GM23248 (cell line): ENCODE measurements around the gene WNK2. TPM values are rescaled to one million over a fixed set of nuclear protein-coding genes. Genes with fewer than 3 reads are reported as not detected.

Source experiments
- DNase-seq: peaks from one replicate; pipeline ENCODE4 v3.0.0-alpha.2; 2015
- H2AFZ ChIP-seq: fragments of 200-600 bp; sonication (generic); 2 replicates; pipeline ENCODE4 v1.6.1; 2016; ENCODE audit warnings: antibody characterized with exemption
- H3F3A ChIP-seq: fragments of 200-600 bp; sonication (generic); 2 replicates; pipeline ENCODE4 v1.6.1; 2016; ENCODE audit warnings: mild to moderate bottlenecking, antibody characterized with exemption, mixed run types; ENCODE audit not compliant: insufficient read depth
- H3K27ac ChIP-seq: fragments of 200-600 bp; sonication (generic); 2 replicates; pipeline ENCODE4 v1.5.1; 2016; ENCODE audit warnings: mild to moderate bottlenecking
- H3K27me3 ChIP-seq: fragments of 200-600 bp; sonication (generic); replicated peaks from 2 replicates; pipeline ENCODE4 v1.6.1; 2016; ENCODE audit warnings: mild to moderate bottlenecking; ENCODE audit not compliant: insufficient read depth
- H3K36me3 ChIP-seq: fragments of 200-600 bp; sonication (generic); 2 replicates; pipeline ENCODE4 v1.6.1; 2016; ENCODE audit warnings: low read depth, mild to moderate bottlenecking
- H3K4me1 ChIP-seq: fragments of 200-600 bp; sonication (generic); 2 replicates; pipeline ENCODE4 v1.6.1; 2016; ENCODE audit warnings: mild to moderate bottlenecking; ENCODE audit not compliant: insufficient read depth
- H3K4me2 ChIP-seq: fragments of 200-600 bp; sonication (generic); one replicate; pipeline ENCODE4 v1.6.1; 2016; ENCODE audit warnings: mild to moderate bottlenecking; ENCODE audit not compliant: unreplicated experiment
- H3K4me3 ChIP-seq: fragments of 200-600 bp; sonication (generic); 2 replicates; pipeline ENCODE4 v1.5.1; 2016; ENCODE audit warnings: mild to moderate bottlenecking
- H3K79me2 ChIP-seq: fragments of 200-600 bp; sonication (generic); 2 replicates; pipeline ENCODE4 v1.6.1; 2016; ENCODE audit warnings: mild to moderate bottlenecking; ENCODE audit not compliant: insufficient read depth
- H3K9ac ChIP-seq: fragments of 200-600 bp; sonication (generic); 2 replicates; pipeline ENCODE4 v1.6.1; 2016; ENCODE audit warnings: mild to moderate bottlenecking
- H3K9me2 ChIP-seq: fragments of 200-600 bp; sonication (generic); 2 replicates; pipeline ENCODE4 v1.6.1; 2016; ENCODE audit warnings: mixed run types, mild to moderate bottlenecking, moderate library complexity; ENCODE audit not compliant: insufficient read depth
- H3K9me3 ChIP-seq: fragments of 200-600 bp; sonication (generic); one replicate; pipeline ENCODE4 v1.6.1; 2017; ENCODE audit warnings: low read depth
- H4K20me1 ChIP-seq: fragments of 200-600 bp; sonication (generic); 2 replicates; pipeline ENCODE4 v1.6.0; 2016; ENCODE audit not compliant: insufficient read depth
- EZH2 ChIP-seq: fragments of 200-600 bp; sonication (generic); IDR thresholded peaks from 2 replicates; pipeline ENCODE4 v1.6.1; 2018; ENCODE audit warnings: antibody characterized with exemption, mild to moderate bottlenecking; ENCODE audit not compliant: insufficient read depth, poor library complexity, severe bottlenecking
- EZH2phosphoT487 ChIP-seq: fragments of 200-600 bp; sonication (generic); IDR thresholded peaks from 2 replicates; pipeline ENCODE4 v1.6.1; 2018; ENCODE audit warnings: antibody characterized with exemption, moderate library complexity, mild to moderate bottlenecking, low read depth; ENCODE audit not compliant: insufficient read depth
- WGBS, 2 experiments: methylation state at CpG; one replicate each; pipeline ENCODE4 v1.1.6; 2015 to 2017; ENCODE audit warnings: low lambda C conversion rate in 2 of 2, low coverage in 1 of 2; ENCODE audit errors: missing lambda C conversion rate in 2 of 2; 5-methylcytosine and 5-hydroxymethylcytosine counted together
- in situ Hi-C: fragments of 300-500 bp; cut with MboI; formaldehyde crosslinking; loops from 2 replicates; pipeline ENCODE4 v1.15.0; 2020
- polyA plus RNA-seq: library from polyadenylated mRNA; unstranded; fragments of >200 nt; fragmentation: Nextera tagmentation; extraction: Ambion mirVana; gene quantifications from 2 replicates; pipeline ENCODE4 v1.2.1, GENCODE V29; 2016
- total RNA-seq: library from RNA; depleted of rRNA; stranded (reverse); fragments of >200 nt; shearing (Covaris generic); gene quantifications from 2 replicates; pipeline ENCODE4 v1.2.3, GENCODE V29; 2014

Gene WNK2
- total and polyA plus RNA-seq, 2 experiments from 2014 or later = not detected

- no peak for TF ChIP-seq EZH2
- TF ChIP-seq EZH2phosphoT487 = no peak
- Histone ChIP-seq H3K9me3 (no peaks in the 10 kb centered on the region), H3K79me2 (no peaks in the 10 kb centered on the region), H3K27ac (no peak overlapping the region), H3F3A (peaks cover 1% of the 10 kb centered on the region; the same call in 1 of the 2 replicates), H2AFZ (no peak overlapping the region), H3K4me1 (no peaks in the 10 kb centered on the region), H3K36me3 (no peaks in the 10 kb centered on the region), H3K4me2 (no peak overlapping the region), H3K9ac (no peak overlapping the region), H3K27me3 (no peaks in the 10 kb centered on the region), H3K4me3 (no peak overlapping the region), H3K9me2 (no peaks in the 10 kb centered on the region), H4K20me1 (no peaks in the 10 kb centered on the region)
- 72 to 76% methylated on average over 14 of the region's 14 CpGs for WGBS, 2 experiments
- in situ Hi-C loops = loop anchor here (25.0 kb wide), 1 partner anchor 408 kb away; no protein-coding TSS in a partner anchor
- DNase-seq = peak; percentile 37
These were observed 29.5 kb upstream of the WNK2 start for GRCh38 chr9:93154293-93154903.

DNA sequence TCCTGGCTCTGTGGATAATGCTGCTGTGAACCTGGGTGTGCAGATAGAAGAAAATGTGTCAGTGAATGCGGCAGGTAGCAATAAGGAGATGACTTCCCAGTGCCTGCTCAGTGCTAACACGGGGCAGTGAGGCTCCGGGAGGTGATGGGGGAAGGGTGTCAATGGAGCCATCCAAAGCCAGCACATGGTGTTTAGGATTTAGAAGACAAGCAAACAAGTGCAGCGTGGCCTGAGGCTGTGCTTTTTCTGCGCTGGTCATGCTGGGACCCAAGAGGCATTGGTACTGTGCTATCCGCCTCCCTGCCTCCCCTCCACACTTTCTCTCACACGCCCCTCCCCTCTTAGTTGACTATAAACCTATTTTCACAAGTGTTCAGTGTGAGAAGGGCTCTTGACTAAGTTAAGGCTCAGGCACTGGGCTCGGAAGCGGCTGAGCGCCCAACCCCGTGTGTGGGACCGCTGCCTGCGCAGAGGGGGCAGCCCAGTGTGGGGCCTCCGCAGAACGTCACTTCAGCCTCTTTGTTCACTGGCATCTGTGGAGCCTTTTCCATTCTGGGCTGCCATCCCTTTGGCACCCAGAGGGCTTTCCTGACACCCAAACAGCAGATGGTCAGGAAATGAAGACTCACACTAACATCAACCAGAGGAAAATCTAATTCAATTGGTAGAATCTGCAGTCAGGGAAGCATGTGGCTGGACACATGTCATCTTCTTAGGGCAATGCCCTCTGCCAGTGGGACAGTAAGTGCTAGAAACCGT, 28.0 kb upstream of the WNK2 start:
- Histone ChIP-seq H3K9me2 (no peaks in the 10 kb centered on the region), H3K27ac (no peak overlapping the region), H3K36me3 (no peaks in the 10 kb centered on the region), H3K27me3 (no peaks in the 10 kb centered on the region), H3K9ac (no peak overlapping the region), H4K20me1 (no peaks in the 10 kb centered on the region), H3K9me3 (no peaks in the 10 kb centered on the region), H3K79me2 (no peaks in the 10 kb centered on the region), H3K4me2 (no peak overlapping the region), H3K4me3 (no peak overlapping the region), H3F3A (no peaks in the 10 kb centered on the region), H2AFZ (no peak overlapping the region), H3K4me1 (no peaks in the 10 kb centered on the region)
- no peak for TF ChIP-seq EZH2phosphoT487
- no peak for TF ChIP-seq EZH2
- WGBS, 2 experiments = 41 to 43% methylated on average over 16 of the region's 16 CpGs
- DNase-seq = no peak
- in situ Hi-C loops = loop anchor here (25.0 kb wide), 1 partner anchor 406 kb away; no protein-coding TSS in a partner anchor

DNA sequence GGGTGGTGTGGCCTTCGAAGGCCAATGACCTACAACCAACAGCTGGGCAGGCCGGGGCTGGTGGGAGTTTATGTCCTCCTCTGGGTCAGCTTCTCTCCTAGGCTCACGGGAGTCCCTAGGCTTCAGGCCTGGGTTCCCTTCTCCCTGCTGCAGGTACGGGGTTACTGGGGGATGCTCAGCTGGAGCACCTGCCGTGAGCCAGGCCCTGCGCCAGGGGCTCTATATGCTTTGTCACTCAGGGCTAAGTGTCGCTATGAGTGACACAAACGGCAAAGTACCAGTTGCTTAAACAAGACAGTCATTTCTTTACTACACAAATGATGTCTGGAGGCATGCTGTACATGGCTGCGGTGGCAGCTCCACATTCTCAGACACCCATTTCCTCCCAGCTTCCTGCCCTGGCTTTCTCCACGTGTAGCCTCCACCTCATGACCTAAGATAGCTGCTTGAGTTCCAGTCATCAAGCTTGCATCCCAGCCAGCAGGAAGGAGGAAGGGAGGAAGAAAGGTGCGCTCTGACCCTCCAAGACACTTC, 27.4 kb upstream of the WNK2 start:
- H3K27ac ChIP-seq = no peak overlapping the region
- no peaks in the 10 kb centered on the region for H3K79me2 ChIP-seq
- H3K4me1 ChIP-seq = no peaks in the 10 kb centered on the region
- H3K27me3 ChIP-seq = no peaks in the 10 kb centered on the region
- H3F3A ChIP-seq = no peaks in the 10 kb centered on the region
- 80 to 88% methylated on average over 10 to 11 of the region's 11 CpGs for WGBS, 2 experiments
- no peak overlapping the region for H3K4me3 ChIP-seq
- no peaks in the 10 kb centered on the region for H3K36me3 ChIP-seq
- TF ChIP-seq EZH2 = no peak
- TF ChIP-seq EZH2phosphoT487 = no peak
- no peak overlapping the region for H2AFZ ChIP-seq
- H3K9ac ChIP-seq = no peak overlapping the region
- no peaks in the 10 kb centered on the region for H3K9me2 ChIP-seq
- no peaks in the 10 kb centered on the region for H3K9me3 ChIP-seq
- no peak for DNase-seq
- no peak overlapping the region for H3K4me2 ChIP-seq
- no peaks in the 10 kb centered on the region for H4K20me1 ChIP-seq
- in situ Hi-C loops = loop anchor here (25.0 kb wide), 1 partner anchor 406 kb away; no protein-coding TSS in a partner anchor

- Histone ChIP-seq H2AFZ (no peak overlapping the region), H3K79me2 (no peaks in the 10 kb centered on the region), H3K4me1 (no peaks in the 10 kb centered on the region), H3K27ac (no peak overlapping the region), H3K9me3 (no peaks in the 10 kb centered on the region), H4K20me1 (no peaks in the 10 kb centered on the region), H3K9ac (no peak overlapping the region), H3K4me3 (no peak overlapping the region), H3K9me2 (no peaks in the 10 kb centered on the region), H3K27me3 (peaks cover 7% of the 10 kb centered on the region; the same call in 1 of the 2 replicates), H3F3A (no peaks in the 10 kb centered on the region), H3K4me2 (no peak overlapping the region), H3K36me3 (no peaks in the 10 kb centered on the region)
- WGBS, 2 experiments = 8 to 10% methylated on average over 17 to 19 of the region's 19 CpGs
- DNase-seq = peak; percentile 79
- in situ Hi-C loops = loop anchor here (10.0 to 25.0 kb wide), 2 partner anchors 145 to 402 kb away; no protein-coding TSS in a partner anchor
- TF ChIP-seq EZH2 = no peak
- TF ChIP-seq EZH2phosphoT487 = no peak
These were observed 24.1 kb upstream of the WNK2 start for GRCh38 chr9:93159601-93160471.
